ENCODE measurements around the gene ABCA13. TPM values are rescaled to one million over a fixed set of nuclear protein-coding genes. Genes with fewer than 3 reads are reported as not detected.
A peak's percentile ranks its signal among the peaks of the same experiment; 100 is the strongest.

ABCA13 gene
- total RNA-seq, 1 experiment from 2014 or later, result 0.62 TPM

DNA sequence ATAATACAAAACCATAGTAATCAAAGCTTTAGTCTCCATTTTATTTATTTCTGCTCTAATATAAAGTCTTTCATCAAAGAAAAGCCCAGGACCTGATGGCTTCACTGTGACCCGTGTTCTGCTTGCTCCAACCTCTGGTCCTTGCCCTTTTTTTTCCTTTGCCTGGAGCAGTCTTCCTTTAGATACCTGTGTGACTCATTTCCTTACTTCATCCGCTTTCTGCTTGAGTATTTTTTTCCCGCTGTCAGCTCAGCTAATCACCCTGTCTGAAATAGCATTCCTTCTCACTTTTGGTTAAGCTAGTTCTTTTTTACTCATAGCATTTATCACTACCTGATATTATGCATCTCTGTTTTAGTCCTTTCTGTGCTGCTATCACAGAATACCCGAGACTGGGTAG, 194.8 kb downstream of the ABCA13 start:
- DNase-seq (ENCODE audit: low spot score), result peak; percentile 45

DNA sequence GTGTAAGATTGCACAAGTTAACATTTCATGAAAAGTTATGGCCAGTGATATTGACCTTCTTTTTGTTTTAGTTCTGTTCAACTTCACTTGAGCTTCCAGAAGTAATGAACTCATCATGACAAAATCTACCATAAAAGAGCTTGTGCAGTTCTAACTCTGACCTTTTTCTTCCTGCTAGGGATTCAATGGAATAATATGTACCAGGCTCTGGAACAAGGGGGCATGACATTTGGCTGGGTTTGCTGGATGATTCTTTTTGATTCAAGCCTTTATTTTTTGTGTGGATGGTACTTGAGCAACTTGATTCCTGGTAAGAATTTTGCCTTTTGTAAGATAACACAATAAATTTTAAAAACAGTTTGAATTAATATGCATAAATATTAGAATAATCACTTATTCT, 205.0 kb downstream of the ABCA13 start:
- no peak for DNase-seq (ENCODE audit: low spot score)

DNA sequence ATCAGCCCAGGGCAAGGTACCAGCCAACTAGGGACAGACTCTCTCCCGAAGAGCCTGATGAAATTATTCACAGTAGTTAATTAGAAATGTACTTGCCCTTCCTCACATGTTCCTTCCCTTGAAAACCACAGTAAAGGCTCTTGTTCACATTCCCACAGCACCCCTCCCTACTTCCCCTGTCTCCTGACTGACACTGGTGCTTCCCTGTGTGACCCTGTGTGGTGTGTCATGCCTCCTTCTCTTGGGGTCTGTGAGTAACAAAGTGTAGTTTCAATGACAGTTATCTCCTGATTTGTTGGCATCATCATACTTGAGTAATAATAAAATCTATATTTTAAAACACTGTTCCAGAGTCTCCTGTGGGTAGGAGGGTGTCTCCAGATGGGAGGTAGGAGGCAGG, 209.7 kb downstream of the ABCA13 start:
- no peak for DNase-seq (ENCODE audit: low spot score)

DNA sequence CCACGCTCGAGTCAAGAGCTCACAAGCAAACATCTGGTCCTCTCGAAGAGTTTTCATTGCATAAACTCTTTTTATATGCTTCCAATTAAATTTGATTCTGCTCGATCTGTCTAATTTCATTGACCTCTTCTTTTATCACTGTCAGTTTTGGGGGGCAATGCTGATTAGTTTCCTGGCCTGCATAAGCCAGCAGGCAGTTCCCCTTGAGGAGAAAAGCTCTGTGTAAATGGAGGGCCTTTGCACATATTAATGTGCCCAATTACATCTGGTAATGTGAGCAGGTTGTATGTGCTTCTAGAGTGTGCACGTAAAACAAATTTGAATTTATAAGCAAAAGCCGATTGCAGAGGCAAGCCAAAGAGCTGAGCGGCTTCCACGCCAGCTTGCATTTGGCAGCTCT, 210.3 kb downstream of the ABCA13 start:
- DNase-seq (ENCODE audit: low spot score), result no peak

DNA sequence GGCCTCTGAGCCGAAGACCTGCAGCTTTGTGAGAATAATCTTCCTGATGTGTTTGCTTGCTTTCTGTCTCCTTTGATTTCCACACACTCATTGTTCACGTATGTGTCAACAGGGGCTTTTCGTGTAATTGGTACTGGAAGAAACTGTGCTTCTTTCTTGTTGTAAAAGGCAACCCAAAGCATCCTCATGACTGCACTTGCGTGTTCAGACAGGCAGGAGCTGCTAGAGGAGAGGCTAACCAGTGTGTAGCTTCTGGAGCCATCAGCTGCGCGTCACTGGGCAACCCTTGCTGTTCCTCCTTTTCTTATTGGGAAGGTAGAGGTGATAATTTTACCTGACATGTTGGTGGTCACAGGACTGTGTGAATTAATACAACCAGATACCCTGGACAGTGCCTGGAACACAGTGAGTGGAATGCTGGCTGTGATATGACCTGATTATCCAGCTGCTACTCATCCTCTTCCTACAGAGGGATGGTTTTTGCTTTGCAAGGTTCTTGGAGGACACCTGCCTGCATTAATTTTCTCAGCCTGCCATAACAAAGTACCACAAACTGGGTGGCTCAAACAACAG, 213.0 kb downstream of the ABCA13 start:
- DNase-seq (ENCODE audit: low spot score), result no peak

DNA sequence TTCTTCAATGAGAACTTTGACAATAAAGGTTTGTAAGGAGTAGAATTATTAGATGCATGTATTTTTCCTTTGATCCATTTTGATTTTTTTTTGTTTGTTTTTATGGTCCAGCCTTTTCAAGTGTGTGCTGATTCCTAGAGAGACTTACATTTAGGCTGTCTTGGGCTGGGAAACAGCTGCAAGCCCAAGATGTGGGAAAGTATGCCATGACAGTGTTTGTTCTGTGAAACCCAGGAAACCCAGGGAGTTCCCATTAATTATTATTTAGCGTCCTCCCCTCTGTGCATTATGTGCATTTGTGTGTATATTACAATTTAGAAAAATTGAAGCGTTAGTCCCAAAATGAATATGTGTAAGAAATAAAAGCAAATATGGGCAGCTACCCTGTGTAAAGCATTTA, 216.7 kb downstream of the ABCA13 start:
- no peak for DNase-seq (ENCODE audit: low spot score)

DNA sequence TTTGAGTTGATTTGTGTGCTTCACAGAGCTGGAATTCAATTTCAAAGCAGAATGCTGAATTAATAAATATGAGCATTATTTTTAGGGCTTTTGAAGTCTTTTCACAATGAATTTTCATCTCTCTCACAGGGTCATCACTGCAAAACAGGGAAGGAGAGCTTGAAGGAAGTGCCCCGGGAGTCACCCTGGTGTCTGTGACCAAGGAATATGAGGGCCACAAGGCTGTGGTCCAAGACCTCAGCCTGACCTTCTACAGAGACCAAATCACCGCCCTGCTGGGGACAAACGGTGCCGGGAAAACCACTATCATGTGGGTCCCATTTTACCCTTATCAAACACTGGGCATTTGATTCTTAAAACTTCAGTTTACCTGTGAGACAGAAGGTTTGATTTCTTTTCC, 217.7 kb downstream of the ABCA13 start:
- no peak for DNase-seq (ENCODE audit: low spot score)

DNA sequence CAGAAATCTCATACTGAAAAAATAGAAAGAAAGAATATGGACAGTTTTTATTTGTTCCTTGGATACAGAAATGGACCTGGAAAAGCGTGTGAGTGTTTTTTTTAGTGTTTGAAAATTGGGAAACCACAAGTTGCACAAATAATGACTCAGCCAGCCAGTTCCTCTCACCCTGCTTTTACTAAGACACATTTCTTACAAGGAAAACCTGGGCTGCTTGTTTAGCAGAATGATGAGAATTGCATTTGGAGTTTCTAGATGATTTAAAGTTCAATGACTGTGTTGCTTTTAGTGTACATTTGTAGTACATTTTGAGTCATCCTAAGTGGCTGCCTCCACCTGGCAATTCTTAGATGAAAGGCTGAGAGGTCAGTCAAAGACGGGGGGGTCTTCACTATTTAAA, 218.7 kb downstream of the ABCA13 start:
- peak; percentile 63 for DNase-seq (ENCODE audit: low spot score)

DNA sequence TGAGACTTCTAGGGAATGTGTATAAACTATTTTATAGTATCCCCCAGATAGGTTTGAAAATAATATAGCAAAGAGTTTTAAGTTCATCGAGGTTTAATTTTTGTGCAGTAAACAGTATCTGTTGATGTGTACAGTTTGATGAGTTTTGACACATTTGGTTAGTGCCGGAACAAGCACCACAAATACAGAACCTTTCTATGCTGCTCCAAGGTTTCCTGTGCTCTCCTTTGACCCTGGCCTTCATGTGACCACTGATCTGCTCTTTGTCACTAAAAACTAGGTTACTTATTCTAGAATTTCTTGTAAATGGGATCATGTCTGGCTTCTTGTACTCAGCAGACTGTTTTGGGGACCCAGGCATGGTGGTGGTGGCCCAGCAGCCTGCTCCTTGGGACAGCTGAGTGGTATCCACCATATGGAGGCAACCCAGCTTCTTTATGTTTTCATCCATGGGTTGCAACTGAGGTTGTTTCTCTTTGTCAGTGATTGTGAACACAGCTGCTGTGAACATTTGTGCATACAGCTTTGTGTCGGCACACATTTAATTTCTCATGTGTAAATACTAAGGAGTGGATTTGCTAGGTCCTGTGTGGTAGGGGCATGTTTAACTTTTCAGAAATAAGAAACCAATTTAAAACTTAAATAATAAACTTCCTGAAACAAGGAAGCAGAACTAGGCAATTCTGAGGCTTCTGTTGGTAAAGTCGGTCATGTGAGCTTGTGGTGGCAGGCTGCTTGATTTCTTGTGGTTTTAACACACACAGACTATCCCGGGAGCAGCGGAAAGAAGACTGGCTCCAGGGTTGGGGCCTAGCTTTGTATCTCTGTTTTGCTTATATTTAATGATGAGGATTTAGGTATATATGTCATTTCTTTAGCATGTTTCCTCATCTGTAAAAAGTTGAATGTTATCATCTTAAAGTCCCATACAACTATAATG, 219.4 kb downstream of the ABCA13 start:
- no peak for DNase-seq (ENCODE audit: low spot score)

DNA sequence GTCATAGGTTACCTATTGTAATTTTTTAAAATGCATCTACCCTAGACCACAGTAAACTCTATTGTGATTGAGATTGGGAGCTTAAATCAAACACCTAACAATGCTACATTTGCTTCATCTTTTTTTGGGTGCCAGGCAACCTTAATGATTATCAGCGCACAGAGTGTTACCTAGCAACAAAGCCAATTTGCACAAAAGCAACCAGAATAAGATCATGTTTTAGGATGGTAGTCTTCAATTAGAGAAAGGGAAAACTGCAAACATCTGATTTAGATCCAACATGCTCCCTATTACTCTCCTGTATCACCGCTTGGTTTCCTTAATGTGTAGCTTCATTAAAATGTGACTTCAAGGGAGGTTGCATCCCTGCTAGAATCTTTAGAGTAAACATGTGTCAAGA, 226.9 kb downstream of the ABCA13 start:
- no peak for DNase-seq (ENCODE audit: low spot score)

DNA sequence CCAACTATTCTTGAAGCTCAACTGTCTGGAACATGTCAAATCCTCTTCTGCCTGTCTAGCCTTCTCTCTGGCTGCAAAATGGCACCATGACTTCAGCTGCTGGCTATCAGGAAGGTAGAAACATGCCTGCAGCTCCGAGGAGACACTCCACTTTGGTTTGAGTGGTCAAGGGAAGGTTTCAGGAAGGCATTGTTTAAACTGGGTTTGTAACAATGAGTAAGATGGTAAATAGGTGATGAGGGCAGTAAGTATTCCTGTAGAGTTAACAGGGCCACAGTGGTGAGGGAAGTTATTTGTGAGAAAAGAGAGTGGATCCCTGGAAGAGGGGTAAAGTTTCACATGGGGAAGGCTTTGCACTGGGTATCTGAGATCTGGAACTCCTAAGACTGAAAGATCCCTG, 231.5 kb downstream of the ABCA13 start:
- DNase-seq (ENCODE audit: low spot score), result no peak

DNA sequence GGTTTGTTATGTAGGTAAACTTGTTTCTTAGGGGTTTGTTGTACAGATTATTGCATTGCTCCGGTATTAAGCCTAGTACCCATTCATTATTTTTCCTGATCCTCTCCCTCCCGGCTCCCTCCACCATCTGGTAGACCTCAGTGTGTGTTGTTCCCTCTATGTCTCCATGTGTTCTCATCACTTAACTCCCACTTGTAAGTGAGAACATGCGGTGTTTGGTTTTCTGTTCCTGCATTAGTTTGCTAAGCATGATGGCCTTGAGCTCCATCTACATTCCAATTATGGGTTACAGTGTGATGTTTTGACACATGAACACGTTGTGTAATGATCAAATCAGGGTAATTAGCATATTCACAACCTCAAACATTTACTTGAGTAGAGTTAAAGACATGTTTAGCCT, 237.5 kb downstream of the ABCA13 start:
- DNase-seq (ENCODE audit: low spot score), result no peak

DNA sequence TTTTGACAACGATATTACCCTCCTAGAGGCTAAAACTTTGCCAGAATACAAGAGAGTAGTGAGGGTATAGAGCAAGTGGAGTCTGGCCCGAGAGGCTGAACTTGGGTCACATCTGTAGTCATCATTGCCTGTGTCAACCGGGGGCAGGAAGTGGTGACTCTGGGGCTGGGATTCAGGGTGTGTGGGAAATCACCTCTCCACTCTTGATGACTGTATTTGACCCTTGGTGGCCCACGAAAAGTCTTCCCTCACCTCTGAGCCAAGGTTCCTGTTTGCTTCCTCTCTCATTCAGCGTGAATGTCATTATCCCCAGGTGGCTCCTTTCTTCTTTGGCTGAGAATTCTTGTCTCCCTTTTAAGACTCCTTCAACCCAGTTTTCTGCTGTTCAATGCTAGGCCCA, 240.4 kb downstream of the ABCA13 start:
- DNase-seq (ENCODE audit: low spot score), result peak; percentile 25

DNA sequence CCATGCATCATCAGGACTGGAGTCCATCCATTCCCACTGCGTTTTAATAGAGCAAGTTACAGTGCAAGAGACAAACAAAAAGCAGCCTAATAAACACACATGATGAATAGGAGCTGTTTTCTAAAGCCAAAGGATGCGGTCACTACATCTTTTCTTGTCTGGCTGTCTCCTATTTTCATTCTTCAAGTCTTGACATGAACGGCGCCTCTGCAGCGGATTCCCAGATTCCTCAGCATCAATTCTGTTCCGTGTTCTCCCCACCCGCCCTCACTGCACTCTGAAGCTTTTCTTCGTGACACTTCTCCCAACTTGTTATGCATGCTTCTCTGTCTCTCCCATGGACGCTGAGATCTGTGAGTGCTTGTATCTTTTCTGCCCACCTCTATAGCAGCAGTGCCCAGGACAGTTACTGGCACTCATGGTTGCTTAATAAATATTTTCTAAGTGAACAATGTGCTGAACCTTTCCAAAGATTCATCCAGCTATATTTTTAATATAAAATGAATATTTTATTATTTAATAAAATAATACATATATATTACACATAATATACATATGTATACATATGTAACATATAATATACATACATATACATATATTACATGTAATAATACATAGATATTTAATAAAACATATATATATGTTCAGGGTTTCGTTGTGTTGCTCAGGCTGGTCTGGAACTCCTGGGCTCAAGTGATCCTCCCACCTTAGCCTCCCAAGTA, 242.9 kb downstream of the ABCA13 start:
- DNase-seq (ENCODE audit: low spot score), result no peak

DNA sequence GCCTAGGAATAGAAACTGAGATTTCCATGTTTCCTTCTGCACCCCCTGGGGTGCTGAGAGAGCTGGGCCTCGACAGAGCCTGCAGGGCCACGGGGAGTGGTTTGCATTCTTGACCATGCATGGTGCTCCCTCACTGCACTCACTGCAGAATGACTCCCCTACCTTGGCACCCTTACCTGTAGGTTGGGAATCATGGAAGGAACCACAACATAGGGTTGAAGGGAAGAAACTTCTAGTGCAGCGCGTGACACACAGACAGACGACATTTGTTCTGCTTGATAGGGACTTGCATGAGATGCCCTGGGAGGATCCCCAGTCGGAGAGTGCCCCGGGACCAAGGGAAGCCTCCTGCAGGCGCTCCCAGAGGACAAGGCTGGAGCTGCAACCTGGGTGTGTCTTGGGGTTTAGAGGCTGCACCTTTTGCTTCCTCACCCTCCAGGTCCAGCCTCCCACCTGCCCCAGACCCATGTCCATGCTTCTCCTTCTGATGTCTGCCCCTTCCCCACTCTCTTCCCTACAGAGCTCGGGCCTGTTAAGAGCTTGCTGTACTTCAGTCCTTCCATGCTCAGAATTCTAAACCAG, 245.2 kb downstream of the ABCA13 start:
- no peak for DNase-seq (ENCODE audit: low spot score)

DNA sequence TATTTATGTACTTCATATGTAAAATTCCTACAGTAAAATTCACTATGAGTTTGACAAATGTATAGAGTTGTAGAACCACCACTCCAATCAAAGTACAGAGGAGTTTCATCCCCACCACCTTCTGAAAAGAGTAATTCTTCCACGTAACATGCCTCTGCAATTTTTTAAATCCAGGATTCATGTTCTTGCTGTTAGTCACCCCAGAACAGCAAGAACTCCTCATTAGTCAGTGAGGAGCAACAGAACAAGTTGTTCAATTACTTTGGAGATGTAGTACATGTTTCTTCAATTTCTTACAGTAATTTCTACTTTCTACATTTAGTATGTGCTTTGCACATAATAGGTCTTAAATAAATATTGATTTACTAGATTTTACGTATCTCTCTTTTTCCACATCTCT, 248.1 kb downstream of the ABCA13 start:
- DNase-seq (ENCODE audit: low spot score), result no peak

DNA sequence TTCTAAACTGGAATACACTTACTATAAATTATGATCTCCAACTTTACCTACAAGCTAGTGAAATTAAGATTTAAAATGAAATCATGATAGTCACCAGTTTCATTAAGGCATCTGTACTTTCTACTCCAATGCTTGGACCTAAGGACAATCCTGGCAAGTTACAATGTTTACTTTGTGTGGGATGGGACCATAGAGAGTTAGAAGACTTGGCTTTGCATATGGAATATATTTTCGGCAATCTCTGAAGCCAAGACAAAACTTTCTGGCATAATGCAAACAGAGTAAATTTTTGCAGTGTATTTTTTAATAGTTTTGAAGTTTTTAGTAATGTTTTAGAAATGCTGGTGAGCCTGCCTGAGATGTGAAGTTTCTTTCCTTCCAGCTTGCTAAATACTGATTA, 248.9 kb downstream of the ABCA13 start:
- DNase-seq (ENCODE audit: low spot score), result no peak

DNA sequence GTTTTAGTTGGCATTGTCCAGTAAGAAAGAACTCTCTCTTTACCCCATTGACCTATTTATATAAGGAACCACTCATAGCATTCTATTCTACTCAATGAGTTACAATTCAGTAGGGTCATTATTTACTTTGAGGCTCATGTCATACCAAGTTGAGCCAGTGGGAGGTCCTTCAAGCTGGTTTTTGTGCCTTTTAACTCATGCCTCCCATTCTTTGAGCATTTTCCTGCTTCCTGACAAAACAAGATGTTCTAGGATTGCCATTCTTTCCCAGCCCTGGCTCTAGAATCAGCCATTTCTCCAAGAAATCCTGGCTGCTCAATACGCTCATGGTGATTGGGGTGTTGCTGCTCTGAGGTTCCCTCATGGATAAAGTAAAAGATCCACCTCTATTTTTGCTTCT, 250.1 kb downstream of the ABCA13 start:
- DNase-seq (ENCODE audit: low spot score), result peak; percentile 79

DNA sequence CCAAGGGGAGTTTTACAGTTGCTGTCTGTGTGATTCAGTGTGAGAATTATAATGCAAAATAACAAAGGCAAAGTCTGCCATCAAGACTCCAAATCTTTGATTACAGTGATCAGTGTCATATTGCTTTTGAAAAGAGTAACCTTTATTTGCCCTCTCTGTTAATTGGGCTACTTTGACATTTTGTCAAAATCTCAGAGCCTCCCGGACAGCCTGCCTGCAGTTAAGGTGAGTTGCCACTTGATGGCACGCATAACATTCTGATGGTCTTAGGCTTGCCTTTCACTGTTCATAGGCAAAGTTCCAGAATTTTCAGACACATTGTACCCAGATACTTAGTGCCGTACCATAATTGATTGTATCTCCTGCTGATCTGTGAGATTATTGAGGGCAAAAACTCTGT, 253.5 kb downstream of the ABCA13 start:
- DNase-seq (ENCODE audit: low spot score), result peak; percentile 44

DNA sequence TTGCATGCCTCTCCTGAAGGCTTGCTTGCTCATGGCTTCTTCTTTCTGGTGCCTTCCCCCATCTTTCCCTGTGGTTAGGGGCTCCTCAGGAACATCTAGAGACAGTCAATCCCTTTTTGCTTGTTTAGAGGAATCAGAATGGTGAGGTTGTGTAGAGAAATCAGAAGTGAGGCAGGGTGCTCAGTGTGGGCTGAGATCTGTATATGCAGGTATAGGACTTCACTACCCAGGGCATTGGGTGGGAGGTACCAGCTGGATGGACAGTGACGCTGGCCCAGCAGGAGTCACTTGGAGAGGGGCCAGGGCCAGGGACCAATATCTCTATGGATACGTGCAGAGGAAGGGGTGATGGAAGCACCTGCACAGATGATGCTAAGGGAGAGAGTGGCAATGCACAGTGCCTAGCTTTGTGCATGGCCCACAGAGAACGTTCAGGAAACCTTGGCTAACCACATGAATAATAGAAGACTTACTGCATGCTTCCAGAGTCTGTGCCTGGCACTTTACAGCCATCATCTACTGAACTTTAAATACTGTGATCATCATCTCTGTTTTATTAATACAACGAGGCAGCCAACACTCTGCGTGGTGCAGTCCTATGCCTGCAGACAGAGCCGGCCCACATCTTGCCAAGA, 255.2 kb downstream of the ABCA13 start:
- DNase-seq (ENCODE audit: low spot score), result peak; percentile 6

DNA sequence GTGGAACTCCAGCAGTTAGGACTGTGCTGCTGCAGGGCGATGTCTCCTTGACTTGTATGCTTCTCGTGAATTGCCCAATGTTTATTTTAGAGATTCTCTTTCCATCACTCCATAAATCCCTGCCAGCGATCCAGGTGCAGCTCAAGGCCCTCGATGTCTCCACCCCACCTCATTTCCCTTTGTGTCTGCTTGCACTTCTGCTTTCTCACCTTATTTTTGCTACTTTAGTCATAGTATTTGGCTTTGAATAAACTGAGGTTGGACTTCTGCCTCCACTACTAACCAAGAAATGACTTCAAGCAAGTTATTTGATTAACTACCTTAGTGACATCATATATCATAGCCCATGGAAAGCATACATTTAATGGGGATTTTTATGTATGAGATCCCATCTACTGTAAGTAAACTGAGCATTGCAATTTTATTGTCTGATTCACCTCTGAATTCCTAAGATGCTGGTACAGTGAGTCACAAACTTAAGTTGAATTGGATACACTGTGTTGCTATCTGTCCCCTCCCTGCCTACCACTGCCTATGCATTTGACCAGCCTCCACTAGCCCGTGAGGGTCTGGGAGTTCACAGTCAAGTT, 255.8 kb downstream of the ABCA13 start:
- DNase-seq (ENCODE audit: low spot score), result peak; percentile 96

DNA sequence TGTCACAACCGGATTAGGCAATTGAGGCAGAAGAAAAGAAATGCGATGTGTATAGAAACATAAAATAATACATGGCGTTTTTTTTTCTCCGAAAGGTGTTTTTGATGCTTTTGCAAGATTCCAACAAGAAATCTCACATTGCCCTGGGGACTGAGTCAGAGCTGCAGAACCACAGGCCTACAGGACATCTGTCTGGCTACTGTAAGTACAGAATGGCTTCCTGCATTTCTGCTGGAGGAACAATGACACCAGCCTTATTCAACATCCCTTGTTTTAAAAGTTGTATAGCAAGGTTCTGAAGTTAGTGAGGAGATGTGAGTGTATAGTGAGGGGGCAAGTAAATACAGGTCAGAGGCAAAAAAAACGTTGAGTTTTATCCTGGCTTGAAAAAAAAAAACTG, 256.4 kb downstream of the ABCA13 start:
- peak; percentile 48 for DNase-seq (ENCODE audit: low spot score)

Measured in A172 (cell line).